ENCODE results near the gene DPP3. TPM values are rescaled to one million over a fixed set of nuclear protein-coding genes. Genes with fewer than 3 reads are reported as not detected.
"Not testable (repeated sequence)": the region's sequence is repeated elsewhere in the genome, so short reads cannot be mapped to it uniquely, and the experiment has no call there.

Gene DPP3
- polyA plus RNA-seq, 1 donor = 25.7 TPM

DNA sequence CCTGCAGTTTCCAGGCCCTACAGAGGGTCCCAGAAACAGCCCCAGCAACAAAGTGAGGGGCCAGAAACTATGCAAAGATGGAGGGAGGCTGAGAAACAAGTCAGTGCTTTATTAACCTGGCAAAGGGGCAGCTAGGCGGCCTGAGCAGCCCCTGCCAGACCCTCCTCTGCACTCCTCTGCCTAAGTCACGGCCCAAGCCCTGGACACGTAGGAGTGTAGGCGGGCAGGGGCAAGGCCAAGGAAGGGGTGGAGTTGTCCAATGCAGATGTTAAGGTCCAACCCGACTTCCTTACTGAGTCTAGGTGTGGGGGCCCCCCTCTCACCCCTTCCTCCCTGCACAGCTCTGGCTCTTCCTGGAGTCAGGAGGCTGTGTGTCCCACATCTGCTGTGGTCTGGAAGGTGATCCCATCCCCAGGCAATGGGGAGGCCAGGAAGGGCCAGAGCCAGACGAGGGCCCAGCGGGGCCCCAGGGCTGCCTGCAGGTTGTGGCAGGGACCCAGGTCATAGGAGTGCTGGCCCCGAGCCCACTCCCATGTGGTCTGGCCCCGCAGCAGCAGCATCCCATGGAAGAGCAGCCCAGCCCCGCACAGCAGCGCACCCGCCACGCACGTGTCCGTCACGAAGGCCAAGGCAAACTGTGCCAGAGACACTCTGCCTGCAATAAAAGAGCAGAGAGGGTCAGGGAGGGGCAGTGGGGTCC, 59.1 kb downstream of the DPP3 start:
- DNase-seq = no peak

DNA sequence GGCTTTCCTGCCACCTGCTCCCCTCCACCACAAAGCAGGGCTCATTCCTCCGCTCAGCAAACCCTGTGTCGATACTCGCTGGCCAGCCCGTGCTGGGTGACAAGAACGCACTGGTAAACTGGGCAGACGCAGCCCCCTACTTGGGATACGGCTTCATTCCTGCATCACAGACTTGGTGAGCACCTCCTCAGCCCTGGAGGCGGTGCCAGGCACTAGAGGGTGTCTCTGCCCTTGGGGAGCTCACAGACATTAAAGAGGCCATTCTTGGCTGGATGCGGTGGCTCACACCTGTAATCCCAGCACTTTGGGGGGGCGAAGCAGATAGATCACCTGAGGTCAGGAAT, 59.6 kb downstream of the DPP3 start:
- no peak for DNase-seq

DNA sequence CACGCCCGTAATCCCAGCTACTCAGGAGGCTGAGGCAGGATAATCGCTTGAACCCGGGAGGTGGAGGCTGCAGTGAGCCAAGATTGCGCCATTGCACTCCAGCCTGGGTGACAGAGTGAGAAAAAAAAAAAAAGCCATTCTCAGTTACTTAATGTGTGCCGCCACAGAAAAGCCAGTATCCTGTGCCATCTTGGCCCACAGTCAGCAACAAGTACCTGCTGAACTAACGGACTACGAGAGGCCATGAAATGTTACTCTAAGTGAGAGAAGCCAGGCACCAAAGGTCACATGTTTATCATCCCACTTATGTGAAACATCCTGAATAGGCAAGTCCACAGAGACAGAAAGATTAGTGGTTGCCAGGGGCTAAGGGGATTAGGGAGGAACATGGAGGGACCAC, 60.4 kb downstream of the DPP3 start:
- not testable (repeated sequence) for DNase-seq

DNA sequence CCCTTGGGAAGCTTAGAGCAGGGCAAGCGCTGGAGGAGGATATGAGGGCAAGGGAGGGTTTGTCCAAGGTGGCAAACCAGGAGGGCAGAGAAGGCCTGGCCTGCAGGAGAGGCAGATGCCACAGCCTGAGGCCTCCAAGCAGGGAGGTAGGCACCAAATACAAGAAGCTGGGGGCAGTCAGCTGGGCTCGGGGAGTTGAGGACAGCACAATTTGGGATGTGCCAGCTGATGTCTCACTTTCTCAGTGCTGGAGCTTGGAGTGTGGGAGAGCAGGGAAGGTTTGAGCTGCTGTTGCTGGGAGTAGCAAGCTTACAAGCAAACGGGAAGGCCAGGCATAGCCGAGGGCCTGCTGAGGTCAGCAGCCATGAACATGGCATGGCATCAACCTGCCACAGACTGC, 61.7 kb downstream of the DPP3 start:
- no peak for DNase-seq

DNA sequence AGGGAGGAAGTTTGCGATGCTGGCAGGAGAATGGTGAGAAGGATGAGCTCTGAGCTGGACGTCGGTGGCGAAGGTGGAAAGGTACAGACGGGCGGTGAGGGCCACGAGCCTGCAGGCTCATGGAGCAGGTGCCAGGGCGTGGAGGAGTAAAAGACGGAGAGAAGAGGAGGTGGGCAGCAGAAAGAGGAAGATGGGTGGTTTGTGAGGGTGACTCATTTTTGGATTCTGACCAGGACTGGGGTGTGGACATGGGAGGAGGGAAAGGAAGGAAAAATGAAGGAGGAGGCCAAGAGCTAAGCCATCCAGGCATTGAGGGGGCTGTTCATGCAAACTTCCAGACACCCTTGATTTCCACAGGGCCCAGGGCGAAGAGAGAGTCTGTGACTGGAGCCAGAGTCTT, 62.1 kb downstream of the DPP3 start:
- no peak for DNase-seq

DNA sequence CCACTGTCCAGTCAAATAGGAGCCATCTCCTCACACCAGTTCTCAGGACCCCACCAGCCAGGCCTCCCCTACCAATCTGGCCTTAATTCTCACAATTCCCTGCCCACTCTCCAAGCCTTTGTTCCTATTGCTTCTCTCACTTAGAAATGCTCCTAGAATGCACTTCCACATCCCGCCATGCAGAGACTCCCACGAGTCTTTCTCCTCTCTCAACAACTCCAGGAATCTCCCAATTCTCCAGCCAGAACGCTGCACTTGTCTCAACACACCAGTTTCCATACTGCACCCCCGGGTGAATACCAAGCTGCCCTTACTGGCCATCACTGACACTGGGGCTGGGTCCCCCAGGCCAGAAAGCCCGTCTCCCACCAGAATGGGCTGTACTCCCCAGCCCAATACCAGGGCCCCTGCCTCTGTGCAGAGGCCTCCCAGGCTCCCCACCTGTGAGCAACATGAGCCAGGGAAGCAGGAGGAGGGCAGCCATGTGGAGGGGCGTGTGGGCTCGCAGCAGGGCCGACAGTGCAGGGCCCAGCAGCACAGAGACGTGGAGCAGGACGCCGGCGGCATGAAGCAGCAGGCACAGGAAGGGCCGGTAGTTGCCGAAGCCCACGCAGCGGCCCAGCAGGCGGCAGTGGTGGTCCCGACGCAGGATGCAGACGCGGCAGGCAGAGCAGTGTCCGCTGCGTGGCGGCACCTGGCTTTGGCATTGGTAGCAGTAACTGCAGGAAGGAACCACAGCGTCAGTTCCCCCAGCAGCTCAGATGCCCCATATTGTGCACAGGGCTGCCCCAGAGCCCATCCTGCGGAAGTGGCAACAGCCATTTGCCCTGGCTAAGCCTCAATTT, 63.3 kb downstream of the DPP3 start:
- peak; percentile 62 for DNase-seq

DNA sequence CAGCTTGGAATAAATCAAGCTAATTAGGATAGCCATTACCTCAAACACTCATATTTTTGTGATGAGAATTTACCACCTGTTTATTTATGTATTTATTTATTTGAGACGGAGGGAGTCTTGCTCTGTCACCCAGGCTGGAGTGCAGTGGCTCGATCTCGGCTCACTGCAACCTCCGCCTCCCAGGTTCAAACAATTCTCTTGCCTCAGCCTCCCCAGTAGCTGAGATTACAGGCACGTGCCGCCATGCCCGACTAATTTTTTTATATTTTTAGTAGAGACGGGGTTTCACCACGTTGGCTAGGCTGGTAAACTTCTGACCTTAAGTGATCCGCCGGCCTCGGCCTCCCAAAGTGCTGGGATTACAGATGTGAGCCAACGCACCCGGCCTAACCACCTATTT, 64.7 kb downstream of the DPP3 start:
- DNase-seq = not testable (repeated sequence)

DNA sequence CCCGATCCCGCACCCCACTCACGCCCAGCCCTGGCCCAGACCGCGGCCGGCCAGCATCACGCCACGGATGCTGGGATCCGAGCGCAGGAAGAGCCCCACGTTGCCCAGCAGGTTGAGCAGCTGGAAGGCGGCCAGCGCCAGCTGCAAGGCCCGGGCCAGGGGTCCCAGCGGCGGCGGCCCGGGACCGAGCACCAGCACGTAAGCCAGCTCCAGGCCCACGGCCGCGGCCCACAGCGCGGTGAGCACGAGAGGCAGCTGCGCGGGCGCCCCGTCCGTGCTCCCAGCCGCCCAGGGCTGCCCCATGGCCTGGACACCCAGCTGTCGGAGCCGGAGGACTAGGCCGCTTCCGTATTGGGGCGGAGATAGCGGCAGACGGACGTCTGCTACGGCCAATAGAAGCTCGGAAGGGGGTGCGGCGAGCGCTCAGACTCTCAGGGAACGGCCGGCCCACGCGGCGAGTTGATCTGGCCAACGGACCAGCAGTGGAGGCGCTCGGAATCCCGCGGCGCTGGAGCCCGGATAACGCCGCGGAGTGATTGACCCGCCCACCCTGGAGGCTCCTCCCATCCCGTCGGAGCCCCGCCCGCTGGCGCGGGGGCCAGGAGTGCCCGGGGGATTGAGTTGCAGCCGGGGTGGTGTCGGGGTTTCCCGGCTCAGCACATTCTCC, 65.6 kb downstream of the DPP3 start, which contains the start of gene ZDHHC24:
ZDHHC24 (minus strand) TSS at position 348 of the 667 bp plus-strand sequence; CDS start at position 303, 45 bp downstream.
- DNase-seq = peak; percentile 94

DNA sequence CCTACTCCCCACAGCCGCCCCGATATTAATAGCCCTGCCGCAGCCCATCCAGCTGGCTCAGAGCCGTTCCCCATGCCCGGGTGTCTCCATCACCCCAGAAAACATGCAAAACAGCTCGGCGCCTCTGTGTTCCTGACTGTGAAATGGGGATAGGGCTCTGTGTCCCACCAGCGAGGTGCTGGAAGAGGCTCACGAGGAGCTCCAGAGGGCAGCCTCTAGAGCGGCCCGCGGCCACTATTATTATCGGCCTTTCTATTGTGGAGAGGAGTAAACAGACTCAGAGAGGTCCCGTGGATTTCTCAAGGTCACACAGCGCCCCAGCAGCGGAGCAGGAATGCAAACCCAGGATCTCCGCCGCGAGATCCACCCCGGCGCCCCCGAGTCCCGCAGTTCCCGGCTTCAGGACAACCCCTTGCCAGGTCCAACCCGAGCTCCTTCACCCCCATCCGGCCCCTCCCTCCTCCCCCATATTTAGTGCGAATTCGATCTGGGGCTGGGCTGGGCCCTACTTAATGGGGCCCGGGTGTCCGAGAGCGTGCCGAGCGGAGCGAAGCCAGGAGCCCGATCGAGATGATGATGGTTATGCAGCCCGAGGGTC, 66.2 kb downstream of the DPP3 start, which contains the start of gene ACTN3:
ACTN3 (plus strand) TSS at position 536 of the 598 bp plus-strand sequence; CDS start at position 571, 35 bp downstream.
- peak; percentile 24 for DNase-seq

DNA sequence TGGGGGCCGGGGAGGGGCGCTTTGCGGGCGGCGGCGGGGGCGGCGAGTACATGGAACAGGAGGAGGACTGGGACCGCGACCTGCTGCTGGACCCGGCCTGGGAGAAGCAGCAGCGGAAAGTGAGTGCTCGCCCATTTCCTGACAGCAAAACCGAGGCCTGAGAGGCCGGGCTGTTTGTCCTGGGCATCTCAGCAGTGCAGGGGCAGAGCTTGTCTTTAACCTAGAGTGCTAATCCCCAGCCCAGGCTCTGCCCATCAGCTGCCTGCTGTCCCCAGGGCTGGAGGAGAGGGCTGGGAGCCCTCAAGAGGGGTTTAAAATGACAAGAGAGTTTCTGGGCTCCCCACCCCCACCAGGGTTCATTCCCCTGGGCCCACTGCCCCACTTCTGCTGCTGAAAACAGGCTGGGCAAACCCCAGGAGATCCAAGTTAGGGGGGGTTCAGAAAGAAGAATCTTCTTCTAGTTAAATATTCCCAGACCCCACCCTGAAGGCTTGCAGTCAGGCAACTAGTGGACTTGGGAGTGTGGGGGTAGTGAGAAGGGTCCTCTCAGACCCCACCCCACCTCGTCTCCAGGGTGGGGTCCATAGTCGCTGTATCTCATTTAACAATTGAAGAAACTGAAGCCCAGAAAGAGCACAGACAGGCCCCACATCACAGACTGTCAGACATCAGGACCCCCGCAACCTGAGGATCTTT, 66.9 kb downstream of the DPP3 start:
- DNase-seq = no peak

DNA sequence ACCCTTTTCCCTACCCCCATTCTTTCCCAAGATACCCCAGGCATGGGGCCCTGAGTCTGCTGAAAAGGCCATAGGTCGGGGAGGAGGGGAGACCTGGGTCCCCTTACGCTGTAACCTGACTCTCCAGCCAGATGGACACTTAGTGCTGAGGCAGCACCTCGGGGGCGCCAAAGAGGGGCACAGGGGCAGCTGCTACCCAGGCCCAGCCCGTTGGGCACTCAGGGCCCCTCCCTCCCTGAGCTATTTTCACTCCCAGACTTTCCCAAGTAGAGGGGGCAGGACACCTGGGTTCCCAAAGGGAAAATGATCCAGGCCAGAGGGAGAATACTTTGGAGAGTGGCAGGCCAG, 67.4 kb downstream of the DPP3 start:
- no peak for DNase-seq

DNA sequence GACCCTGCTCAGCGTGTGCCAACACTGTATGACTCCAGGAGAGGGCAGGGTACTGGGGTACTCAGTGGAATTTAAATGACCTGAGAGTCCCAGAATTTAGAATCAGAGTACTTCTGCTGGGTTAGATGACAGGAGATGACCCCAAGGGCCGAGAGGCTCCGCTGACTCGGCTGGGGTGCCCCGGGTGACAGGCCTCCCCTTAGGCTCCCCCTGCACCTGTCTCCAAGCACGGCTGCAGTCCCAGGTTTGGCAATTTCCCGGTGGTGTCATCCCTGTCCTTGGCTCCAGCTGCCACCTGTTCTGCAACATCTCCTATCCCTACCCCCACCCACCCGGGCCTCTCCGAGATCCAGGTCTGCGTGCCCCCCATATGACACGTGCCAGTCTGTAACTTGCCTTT, 67.8 kb downstream of the DPP3 start:
- no peak for DNase-seq

DNA sequence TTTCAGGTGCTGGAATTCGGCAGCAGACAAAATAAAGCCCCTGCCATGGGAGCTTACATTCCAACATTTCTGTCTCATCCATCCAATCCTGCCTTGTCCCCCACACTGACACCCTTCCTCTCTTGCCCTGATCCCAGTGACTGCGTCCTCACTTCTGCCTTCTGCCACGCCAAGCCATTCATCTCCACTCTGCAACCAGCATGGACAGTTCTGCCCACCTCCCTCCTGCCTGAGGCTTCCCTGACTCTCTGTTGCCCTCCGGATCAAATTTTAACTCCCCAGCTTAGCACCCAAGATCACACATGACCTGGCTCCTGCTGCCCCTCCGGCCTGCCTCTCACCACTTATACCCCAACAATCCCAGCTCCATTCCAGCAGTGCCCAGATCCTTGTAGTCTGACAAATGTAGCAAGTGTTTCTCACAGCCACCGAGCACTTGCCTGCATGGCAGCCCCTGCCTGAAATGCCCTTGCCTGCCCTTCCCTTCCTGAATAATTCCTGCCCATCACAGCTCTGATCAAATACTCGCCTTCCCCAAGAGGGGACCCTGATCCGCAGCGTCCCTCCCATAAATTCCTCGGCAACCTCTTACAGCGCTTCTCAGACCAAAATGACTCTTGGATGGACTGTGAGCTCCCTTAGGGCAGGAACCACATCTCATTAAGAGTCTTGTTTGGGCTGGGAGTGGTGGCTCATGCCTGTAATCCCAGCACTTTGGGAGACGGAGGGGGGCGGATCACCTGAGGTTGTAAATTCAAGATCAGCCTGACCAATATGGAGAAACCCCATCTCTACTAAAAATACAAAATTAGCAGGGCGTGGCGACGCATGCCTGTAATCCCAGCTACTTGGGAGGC, 68.8 kb downstream of the DPP3 start:
- DNase-seq = no peak

DNA sequence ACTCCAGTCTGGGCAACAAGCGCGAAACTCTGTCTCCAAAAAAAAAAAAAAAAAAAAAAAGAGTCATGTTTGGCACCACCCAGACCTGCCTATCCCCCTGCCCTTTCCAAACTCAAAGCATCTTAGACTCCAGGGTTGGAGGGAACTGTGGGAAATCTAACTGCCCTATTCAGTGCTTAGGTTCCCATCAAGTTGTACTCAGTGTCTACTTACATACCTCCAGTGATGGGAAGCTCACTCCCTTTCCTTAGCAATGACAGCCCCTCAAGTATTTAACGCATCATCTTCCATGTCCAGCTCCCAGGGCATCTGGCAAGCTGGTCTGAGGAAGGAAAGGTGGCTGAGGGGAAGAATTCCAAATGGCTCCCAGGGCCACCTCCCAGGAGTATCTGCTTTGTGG, 69.5 kb downstream of the DPP3 start:
- DNase-seq = no peak

DNA sequence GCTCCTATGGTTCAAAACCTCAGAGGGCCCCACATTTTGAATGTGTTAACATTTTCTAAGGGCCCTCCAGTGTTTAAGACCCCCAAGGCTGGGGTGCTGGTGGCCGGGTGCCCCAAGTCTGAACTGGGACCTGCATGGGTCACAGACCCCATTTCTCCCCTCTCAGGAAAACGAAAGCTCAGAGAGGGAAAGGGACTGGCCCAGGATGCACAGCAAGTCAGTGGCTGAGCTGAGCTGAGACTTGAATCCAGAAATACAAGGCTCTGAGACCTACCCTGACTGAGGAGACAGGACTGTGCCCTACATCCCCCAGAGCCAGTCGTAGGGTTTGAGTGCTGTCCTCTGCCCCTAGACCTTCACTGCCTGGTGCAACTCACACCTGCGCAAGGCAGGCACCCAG, 70.7 kb downstream of the DPP3 start:
- no peak for DNase-seq

DNA sequence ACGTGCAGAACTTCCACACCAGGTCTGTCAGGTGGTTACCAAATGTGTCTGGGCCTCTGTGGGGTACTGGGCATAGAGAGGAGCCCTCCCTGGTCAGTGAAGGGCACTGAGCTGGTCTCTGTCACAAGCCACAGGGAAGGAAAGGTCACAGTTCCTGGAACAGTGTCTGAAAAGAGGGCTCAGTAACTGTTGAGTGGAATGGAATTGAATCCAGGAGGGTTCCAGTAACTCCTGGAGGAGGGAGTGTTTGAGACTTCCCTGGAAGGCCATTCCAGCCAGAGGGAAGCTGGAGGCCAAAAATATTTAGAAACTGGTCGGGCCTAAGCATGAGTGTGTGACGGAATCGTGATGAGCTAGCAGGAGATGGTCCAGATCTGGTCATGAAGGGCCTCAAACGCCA, 74.4 kb downstream of the DPP3 start:
- no peak for DNase-seq

DNA sequence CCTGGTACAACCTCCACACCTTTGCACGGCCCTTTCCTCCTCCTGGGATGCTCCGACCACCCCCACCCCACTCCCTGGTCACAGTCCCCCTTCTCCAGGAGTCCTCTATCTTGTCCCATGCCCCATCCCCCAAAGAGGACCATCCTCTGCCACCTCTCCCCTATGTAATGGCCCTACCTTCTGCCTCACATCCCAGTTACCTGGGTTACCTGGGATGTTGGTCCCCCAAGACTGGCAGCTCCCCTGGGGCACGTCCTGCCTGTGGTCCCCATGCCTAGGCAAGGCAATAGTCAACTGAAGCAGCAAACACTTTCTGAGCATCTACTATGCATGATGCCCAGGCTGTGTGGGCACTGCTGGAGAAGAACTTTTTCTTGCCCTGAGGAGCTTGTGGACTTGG, 75.2 kb downstream of the DPP3 start:
- DNase-seq = no peak

DNA sequence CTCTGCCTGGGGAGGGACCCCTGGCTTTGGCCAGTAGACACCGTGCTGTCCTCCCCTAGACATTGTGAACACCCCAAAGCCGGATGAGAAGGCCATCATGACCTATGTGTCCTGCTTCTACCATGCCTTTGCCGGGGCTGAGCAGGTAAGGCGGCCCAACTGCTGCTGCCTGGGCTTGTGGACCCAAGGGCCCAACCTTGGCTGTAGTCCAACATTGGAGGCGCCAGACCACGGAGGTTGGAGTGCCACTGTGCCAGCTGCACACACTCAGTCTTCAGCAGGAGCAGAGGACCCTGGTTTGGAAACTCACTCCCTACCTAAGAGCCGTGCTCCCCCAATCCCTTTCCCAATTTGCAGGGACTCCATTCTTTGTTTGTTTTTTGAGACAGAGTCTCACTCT, 75.9 kb downstream of the DPP3 start:
- DNase-seq = no peak

DNA sequence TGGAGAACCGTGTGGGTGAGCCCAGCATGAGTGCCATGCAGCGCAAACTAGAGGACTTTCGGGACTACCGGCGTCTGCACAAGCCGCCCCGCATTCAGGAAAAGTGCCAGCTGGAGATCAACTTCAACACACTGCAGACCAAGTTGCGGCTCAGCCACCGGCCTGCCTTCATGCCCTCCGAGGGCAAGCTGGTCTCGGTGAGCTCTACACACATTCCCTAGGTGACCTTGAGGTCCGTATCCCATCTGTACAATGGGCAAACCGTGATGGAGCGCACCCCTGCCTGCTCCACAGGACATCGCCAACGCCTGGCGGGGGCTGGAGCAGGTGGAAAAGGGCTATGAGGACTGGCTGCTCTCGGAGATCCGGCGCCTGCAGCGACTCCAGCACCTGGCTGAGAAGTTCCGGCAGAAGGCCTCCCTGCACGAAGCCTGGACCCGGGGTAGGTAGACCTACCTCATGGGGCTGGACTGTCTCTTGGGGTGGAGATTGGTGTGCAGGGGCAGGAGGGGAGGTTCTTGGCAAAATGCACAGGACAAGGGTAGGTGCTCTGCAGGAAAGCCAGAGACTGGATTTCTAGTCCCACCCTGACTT, 77.6 kb downstream of the DPP3 start:
- DNase-seq = no peak

Data from hindlimb muscle (tissue), 1 donor.